Nucleus accumbens (tissue), 56 donors: ENCODE measurements around the gene OR6K2.

Source experiments
- DNase-seq, 56 donors: peaks; one replicate each; lab custom pipeline; 2025; lab: John Stamatoyannopoulos, UW

OR6K2 gene

DNA sequence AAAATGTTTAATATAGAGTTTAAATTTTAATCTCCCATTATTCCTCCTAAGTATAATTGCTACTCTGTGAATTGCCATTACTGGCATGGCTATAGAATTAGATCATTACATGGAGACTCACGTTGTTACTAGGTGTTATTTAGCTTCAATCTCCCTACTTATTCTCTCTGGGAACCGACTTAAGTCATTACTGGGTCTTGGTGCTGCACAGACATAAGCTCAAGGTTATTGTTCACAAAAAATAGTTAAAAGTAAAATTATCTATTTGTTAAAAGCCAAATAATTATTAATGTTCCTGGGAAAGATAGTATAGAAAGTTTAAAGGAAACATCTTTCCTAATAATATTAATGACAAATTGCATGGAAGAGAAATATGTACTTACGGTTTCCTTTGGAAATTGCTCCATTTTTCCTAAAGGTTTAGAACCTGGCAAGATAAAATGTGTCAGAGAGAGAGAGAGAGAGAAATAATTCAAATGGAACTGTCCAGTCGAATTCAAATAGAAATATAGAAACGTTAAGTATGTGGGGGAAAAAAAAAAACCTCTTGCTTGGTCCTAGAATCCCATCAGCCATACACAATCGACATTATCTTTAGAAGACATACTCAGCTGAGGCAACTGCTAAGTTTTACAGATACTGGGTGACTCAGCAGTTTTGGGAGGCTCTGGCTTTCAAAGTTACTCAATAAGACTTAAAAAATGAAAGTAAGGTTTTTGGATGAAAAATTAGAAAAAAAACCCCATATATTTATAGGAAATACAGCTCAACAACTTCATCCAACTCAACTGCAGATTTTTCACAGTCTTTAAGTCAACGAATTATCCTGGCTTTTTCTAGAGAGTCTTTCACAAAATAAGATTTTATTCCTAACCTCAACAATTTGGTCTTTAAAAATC lies 14.1 kb downstream of the OR6K2 start, which contains the start of gene SPTA1:
Gene SPTA1, minus strand, starts transcription at position 605 of the 899 bp plus-strand sequence. Its CDS starts 198 bp downstream, at position 407.
- no peak for DNase-seq

DNA sequence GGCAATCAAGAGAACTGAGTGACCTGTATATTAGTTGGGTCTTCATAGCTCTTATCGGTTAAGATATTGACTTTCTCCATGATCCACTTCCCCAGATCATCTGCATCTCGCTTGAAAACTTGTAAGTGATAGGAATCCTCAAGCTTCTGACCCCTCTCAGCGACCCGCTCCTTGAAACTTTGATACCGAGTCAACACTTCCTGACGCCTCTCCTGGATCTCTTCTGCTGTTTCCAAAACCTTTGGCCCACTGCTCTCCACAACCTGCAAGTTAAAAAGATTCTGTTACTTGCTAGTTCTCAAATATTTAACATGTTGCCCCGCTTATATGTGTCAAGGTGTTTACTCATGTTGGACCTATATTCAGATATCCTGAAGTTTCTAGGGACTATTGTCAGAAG lies 15.4 kb downstream of the OR6K2 start:
- DNase-seq, result no peak

DNA sequence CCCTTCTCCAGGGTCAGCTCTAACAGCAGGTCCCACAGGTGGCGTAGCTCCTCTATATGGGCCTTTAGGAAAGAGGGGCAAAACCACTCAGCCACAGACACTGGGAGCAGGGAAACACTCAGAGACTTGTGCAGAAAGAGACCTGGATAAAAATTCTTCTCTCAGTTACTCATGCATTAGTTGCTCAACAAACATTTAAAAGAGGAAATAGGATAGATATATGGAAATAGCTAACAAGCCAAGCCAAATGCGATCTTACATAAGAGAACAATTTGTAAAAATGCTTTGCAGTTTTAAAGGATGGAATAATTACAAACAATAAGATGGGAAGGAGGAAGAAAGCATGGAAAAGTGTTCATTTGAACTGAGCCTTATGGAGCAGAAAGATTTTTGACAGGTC lies 18.8 kb downstream of the OR6K2 start:
- DNase-seq, result no peak

DNA sequence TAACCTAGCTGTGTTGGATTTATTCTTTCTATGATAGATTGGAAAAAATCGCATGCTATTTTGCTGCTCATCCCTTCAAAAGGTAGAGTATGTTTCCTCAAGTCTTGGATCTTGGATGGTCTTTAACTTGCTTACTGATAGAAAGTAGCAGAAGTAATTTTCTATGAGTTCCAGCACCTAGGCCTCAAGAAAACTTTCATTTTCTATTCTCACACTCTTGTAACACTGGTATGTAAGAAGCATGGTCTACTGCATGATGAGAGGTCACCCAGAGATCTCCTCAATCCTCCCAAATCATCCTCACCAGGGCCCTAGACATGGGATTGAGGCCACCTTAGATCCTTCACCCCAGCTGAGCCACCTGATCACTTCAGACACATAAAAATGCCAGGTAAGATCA lies 21.2 kb downstream of the OR6K2 start:
- DNase-seq, result no peak

DNA sequence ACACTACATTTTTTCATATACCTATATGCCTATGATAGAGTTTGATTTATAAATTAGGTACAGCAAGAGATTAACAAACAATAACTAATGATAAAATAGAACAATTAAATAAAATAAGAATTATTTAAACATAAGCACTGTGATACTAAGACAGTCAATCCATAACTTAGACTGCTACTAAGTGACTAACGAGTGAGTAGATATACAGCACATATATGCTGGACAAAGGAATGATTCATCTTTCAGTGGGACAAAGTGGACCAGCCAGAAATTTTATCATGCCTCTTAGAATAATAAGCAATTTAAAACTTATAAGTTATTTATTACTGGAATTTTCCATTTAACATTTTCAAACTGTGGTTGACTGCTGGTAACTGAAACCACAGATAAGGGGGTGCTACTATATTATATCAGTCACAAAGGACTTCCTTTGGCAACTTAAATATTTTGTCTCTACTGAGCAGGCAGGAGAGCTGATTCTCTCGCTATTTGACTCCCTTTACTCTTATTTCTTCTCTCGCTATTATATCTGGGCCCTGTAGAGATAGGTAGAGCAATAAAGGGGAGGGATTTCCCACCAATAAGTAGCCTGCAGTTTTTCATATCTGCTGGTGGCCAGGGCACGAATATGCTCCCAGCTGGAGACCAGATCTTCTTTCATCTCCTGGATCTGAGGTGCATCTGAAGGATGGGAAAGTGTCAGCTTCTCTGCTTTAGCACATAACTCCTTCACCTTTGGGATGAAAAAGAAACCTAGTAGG lies 24.7 kb downstream of the OR6K2 start:
- no peak for DNase-seq

DNA sequence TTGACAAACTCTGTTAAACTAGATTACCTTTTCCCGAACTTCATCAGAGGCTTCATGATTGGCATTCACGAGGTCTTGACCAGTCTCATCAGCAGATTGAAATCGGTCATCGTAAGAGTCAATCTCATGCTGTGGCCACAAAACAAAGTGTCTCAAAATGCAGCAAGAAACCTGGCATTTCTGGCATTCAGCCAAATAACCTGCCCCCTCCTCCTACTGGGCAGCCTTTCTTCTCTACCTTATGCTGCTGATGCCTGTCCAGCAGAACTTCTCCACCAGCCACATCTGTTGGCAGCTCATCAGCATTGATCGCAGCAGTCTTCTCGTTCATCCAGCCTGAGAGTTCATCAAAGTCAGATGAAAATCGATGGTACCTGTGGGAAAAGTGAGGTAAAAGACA lies 26.1 kb downstream of the OR6K2 start:
- DNase-seq, result no peak

DNA sequence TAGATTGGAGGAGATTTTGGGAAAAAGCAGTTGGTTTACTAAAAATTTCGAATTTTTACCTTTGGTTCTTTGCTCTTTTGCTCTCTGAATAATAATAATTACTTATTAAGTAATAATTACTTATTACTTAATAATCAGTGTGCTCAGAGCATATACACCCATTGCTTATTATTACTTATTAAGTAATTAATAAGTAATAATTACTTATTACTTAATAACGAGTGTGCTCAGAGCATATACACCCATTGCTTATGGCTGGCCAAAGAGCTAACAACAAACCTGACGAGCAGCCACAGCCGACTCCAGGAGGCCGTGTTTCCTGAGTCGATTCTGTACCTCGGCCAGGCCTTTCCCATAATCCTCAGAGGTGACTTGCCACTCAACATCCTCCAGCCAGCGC lies 34.4 kb downstream of the OR6K2 start:
- DNase-seq, result no peak

DNA sequence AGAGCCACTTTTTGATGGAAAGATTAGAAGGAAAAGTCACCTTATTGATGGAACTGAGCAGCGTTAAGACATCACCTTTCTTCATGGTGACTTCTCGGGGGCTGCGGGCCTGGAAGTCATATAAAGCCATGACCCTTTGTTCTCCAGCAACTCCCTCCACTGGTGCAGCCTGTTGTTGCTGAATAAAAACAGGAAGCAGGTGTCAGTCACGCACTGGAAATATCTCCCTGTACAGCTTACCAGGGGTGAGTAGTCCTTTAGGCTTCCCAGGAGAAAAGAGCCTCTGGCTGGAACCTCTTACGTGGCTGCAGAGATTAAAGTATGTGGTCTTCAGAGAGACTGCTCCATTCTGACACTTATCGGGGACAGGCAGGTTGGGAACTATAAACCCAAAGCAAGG lies 45.9 kb downstream of the OR6K2 start:
- no peak for DNase-seq

DNA sequence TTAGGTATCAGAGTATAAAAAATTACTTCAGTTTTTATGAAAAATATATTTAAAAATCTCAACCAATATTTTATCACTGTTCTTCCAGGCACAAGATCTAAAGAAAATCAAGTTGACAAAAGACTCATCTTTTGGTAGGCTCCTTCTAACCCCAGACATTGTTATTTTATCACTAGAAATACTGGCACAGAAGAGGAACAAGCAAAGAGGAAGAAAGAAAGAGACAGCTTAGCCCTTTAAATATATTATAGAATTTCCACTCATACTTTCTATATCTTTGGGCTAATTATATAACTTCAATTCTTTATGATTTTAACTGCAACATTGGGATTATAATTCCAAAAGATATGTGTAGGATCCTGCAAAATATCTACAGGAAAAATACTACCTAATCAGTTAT lies 46.4 kb downstream of the OR6K2 start:
- DNase-seq, result no peak

DNA sequence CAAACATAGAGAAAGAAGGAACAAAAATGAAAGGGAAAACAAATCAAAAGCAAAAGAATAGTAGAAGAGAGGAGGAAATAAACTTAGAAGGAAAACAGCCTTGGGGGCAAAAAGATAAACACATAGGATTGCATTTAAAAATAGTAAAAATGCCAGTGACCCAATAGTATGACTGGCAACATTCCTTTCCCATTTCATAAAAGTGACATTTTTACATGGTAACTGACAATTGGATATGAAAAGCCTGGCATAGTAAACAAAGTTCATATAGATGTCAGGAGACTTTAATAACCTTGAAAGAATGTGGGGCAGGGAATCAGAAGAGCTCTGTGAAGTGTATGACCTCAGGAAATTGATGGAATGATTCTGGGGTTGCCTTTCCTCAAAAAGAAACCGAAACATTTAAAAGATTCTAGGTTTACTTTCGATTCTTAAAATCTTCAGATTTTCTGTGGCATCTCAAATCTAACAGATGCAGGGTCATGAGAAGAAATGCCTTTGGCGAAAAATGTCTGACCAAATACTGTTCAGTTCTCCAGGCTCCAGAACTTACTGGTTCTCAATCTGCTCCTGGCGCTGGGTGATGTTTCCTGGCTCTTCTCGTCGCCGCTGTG lies 47.6 kb downstream of the OR6K2 start:
- no peak for DNase-seq
